ENCODE measurements around the gene CHCHD3.

CHCHD3 gene

GRCh38 chr7:133001727-133002126, 80.2 kb downstream of the CHCHD3 start:
- Histone ChIP-seq H3K9ac (ENCODE audit: insufficient read length, low read depth) (no peak overlapping the region), H3K4me3 (ENCODE audit: insufficient read length, low read depth) (no peak overlapping the region), H3K27me3 (ENCODE audit: insufficient read depth, insufficient read length) (no peaks in the 10 kb centered on the region), H3K36me3 (ENCODE audit: insufficient read depth, insufficient read length, low read length) (no peaks in the 10 kb centered on the region), H3K4me1 (ENCODE audit: insufficient read depth, insufficient read length) (no peaks in the 10 kb centered on the region), H3K9me3 (ENCODE audit: insufficient read depth, low read length) (no peaks in the 10 kb centered on the region)
- DNase-seq (ENCODE audit: low read depth, low spot score): no peak
- TF ChIP-seq SUZ12 (IDR thresholded peaks at IDR 0.05; ENCODE audit: extremely low read depth, insufficient read depth, insufficient read length): no peak
- TF ChIP-seq YY1 (IDR thresholded peaks at IDR 0.05; ENCODE audit: insufficient read depth, insufficient read length): no peak
- no peak for TF ChIP-seq ZNF274 (IDR thresholded peaks at IDR 0.05; ENCODE audit: low read depth, low read length)

- no peak overlapping the region for H3K4me3 ChIP-seq (ENCODE audit: insufficient read length, low read depth)
- no peak for DNase-seq (ENCODE audit: low read depth, low spot score)
- no peaks in the 10 kb centered on the region for H3K36me3 ChIP-seq (ENCODE audit: insufficient read depth, insufficient read length, low read length)
- H3K27me3 ChIP-seq (ENCODE audit: insufficient read depth, insufficient read length): no peaks in the 10 kb centered on the region
- no peaks in the 10 kb centered on the region for H3K4me1 ChIP-seq (ENCODE audit: insufficient read depth, insufficient read length)
- TF ChIP-seq SUZ12 (IDR thresholded peaks at IDR 0.05; ENCODE audit: extremely low read depth, insufficient read depth, insufficient read length): no peak
- TF ChIP-seq YY1 (IDR thresholded peaks at IDR 0.05; ENCODE audit: insufficient read depth, insufficient read length): no peak
- no peak for TF ChIP-seq ZNF274 (IDR thresholded peaks at IDR 0.05; ENCODE audit: low read depth, low read length)
- H3K9ac ChIP-seq (ENCODE audit: insufficient read length, low read depth): no peak overlapping the region
- no peaks in the 10 kb centered on the region for H3K9me3 ChIP-seq (ENCODE audit: insufficient read depth, low read length)
Observed at GRCh38 chr7:132999845-133000244, 82.0 kb downstream of the CHCHD3 start.

- H3K27me3 ChIP-seq (ENCODE audit: insufficient read depth, insufficient read length): no peaks in the 10 kb centered on the region
Observed at GRCh38 chr7:132998763-132999162, 83.1 kb downstream of the CHCHD3 start.

GRCh38 chr7:132997505-132997904, 84.4 kb downstream of the CHCHD3 start:
- no peak for DNase-seq (ENCODE audit: low read depth, low spot score)
- TF ChIP-seq YY1 (IDR thresholded peaks at IDR 0.05; ENCODE audit: insufficient read depth, insufficient read length): no peak
- TF ChIP-seq SUZ12 (IDR thresholded peaks at IDR 0.05; ENCODE audit: extremely low read depth, insufficient read depth, insufficient read length): no peak
- no peak for TF ChIP-seq ZNF274 (IDR thresholded peaks at IDR 0.05; ENCODE audit: low read depth, low read length)
- Histone ChIP-seq H3K9ac (ENCODE audit: insufficient read length, low read depth) (no peak overlapping the region), H3K9me3 (ENCODE audit: insufficient read depth, low read length) (no peaks in the 10 kb centered on the region), H3K36me3 (ENCODE audit: insufficient read depth, insufficient read length, low read length) (no peaks in the 10 kb centered on the region), H3K4me1 (ENCODE audit: insufficient read depth, insufficient read length) (no peaks in the 10 kb centered on the region), H3K4me3 (ENCODE audit: insufficient read length, low read depth) (no peak overlapping the region), H3K27me3 (ENCODE audit: insufficient read depth, insufficient read length) (no peaks in the 10 kb centered on the region)

More at GRCh38 chr7:132998763-132999162, 83.1 kb downstream of the CHCHD3 start:
- no peak overlapping the region for H3K4me3 ChIP-seq (ENCODE audit: insufficient read length, low read depth)
- H3K9ac ChIP-seq (ENCODE audit: insufficient read length, low read depth): no peak overlapping the region
- DNase-seq (ENCODE audit: low read depth, low spot score): peak; percentile 13
- H3K36me3 ChIP-seq (ENCODE audit: insufficient read depth, insufficient read length, low read length): no peaks in the 10 kb centered on the region
- H3K9me3 ChIP-seq (ENCODE audit: insufficient read depth, low read length): no peaks in the 10 kb centered on the region
- H3K4me1 ChIP-seq (ENCODE audit: insufficient read depth, insufficient read length): no peaks in the 10 kb centered on the region
- TF ChIP-seq SUZ12 (IDR thresholded peaks at IDR 0.05; ENCODE audit: extremely low read depth, insufficient read depth, insufficient read length): no peak
- no peak for TF ChIP-seq YY1 (IDR thresholded peaks at IDR 0.05; ENCODE audit: insufficient read depth, insufficient read length)
- no peak for TF ChIP-seq ZNF274 (IDR thresholded peaks at IDR 0.05; ENCODE audit: low read depth, low read length)

GRCh38 chr7:132996581-132997242, 85.2 kb downstream of the CHCHD3 start:
- H3K9ac ChIP-seq (ENCODE audit: insufficient read length, low read depth): no peak overlapping the region
- H3K36me3 ChIP-seq (ENCODE audit: insufficient read depth, insufficient read length, low read length): no peaks in the 10 kb centered on the region
- no peak for DNase-seq (ENCODE audit: low read depth, low spot score)
- H3K4me3 ChIP-seq (ENCODE audit: insufficient read length, low read depth): no peak overlapping the region
- no peaks in the 10 kb centered on the region for H3K9me3 ChIP-seq (ENCODE audit: insufficient read depth, low read length)
- H3K4me1 ChIP-seq (ENCODE audit: insufficient read depth, insufficient read length): no peaks in the 10 kb centered on the region
- no peaks in the 10 kb centered on the region for H3K27me3 ChIP-seq (ENCODE audit: insufficient read depth, insufficient read length)
- TF ChIP-seq YY1 (IDR thresholded peaks at IDR 0.05; ENCODE audit: insufficient read depth, insufficient read length) (no peak), ZNF274 (IDR thresholded peaks at IDR 0.05; ENCODE audit: low read depth, low read length) (no peak), SUZ12 (IDR thresholded peaks at IDR 0.05; ENCODE audit: extremely low read depth, insufficient read depth, insufficient read length) (no peak)

GRCh38 chr7:132993377-132994013, 88.4 kb downstream of the CHCHD3 start:
- Histone ChIP-seq H3K9ac (ENCODE audit: insufficient read length, low read depth) (no peak overlapping the region), H3K9me3 (ENCODE audit: insufficient read depth, low read length) (no peaks in the 10 kb centered on the region), H3K4me1 (ENCODE audit: insufficient read depth, insufficient read length) (no peaks in the 10 kb centered on the region), H3K4me3 (ENCODE audit: insufficient read length, low read depth) (no peak overlapping the region), H3K36me3 (ENCODE audit: insufficient read depth, insufficient read length, low read length) (peaks cover 3% of the 10 kb centered on the region), H3K27me3 (ENCODE audit: insufficient read depth, insufficient read length) (no peaks in the 10 kb centered on the region)
- DNase-seq (ENCODE audit: low read depth, low spot score): no peak
- no peak for TF ChIP-seq SUZ12 (IDR thresholded peaks at IDR 0.05; ENCODE audit: extremely low read depth, insufficient read depth, insufficient read length)
- TF ChIP-seq YY1 (IDR thresholded peaks at IDR 0.05; ENCODE audit: insufficient read depth, insufficient read length): no peak
- no peak for TF ChIP-seq ZNF274 (IDR thresholded peaks at IDR 0.05; ENCODE audit: low read depth, low read length)

All from NT2/D1 (cell line).